ENCODE results near the gene CUEDC1.

The CUEDC1 gene

DNA sequence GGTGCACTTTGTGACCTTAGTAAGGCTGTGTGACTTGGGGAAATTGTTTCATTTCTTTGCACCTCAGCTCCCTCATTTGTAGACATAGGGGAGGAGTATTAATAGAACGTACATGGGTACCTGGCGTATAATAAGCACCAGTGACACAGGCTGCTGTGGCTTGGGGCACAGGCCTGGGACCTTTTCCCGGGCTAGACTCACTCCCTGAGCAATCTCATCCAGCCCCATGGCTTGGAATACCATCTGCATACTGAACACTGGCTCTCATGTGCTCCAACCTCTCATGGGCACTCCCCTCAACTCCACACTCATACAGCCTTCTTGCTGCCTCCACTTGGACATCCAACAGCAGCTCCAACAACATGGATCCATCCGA is 64.4 kb downstream of the CUEDC1 start:
- Histone ChIP-seq H3K4me1 (ENCODE audit: control insufficient read depth, insufficient read depth, low read length) (peaks cover 6% of the 10 kb centered on the region), H3K4me3 (ENCODE audit: low read depth, low read length) (no peak overlapping the region), H3K36me3 (ENCODE audit: control insufficient read depth, insufficient read depth, low read length) (no peaks in the 10 kb centered on the region), H3K9ac (ENCODE audit: low read depth, low read length) (no peak overlapping the region), H3K9me3 (ENCODE audit: control insufficient read depth, insufficient read depth, low read length) (no peaks in the 10 kb centered on the region), H3K27me3 (ENCODE audit: control insufficient read depth, insufficient read depth, low read length) (no peaks in the 10 kb centered on the region)

DNA sequence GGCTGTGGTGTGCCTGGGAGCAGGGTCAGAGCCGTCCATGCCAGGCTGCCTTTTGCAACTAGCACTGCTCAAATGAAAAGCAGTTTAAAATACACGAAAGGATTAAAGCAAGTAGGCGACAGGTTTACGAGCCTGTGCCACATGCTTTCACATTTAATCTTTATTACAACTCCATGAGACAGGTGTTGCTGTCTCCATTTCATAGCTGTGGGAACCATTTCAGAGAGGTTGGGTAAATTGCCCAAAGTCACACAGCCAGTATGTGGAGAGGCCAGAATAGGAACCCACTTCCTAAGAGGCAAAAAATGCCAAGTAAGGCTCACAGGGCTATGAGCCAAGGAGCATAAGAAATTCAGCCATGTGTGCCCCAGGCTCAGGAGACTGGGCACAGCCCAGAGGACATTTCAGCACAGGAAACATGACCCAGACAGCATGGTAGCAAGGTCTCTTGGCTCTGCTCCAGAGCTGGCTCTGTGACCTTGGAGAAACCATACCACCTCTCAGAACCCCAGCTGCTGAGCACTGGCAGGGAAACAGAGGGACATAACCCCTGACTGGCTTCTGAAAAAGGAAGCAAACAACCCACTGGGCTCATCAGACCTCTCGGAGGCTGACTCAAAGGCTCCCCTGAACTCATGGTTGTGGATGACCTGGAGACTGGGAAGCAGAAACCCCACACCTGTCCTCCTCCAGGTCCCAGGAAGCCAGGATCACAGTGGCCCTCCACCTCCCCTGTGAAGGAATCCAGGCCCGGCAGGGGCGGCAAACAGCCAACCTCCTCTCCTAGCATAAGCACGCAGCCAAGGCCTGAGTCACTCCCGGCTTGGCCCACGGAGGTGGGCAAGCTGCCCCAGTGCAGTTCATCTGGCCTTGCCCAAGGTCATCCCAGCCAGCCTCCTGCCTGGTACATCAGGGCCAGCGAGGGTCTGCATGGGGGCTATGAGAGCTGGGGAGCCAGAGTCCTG is 65.0 kb downstream of the CUEDC1 start:
- Histone ChIP-seq H3K4me1 (ENCODE audit: control insufficient read depth, insufficient read depth, low read length) (peaks cover 6% of the 10 kb centered on the region), H3K9ac (ENCODE audit: low read depth, low read length) (no peak overlapping the region), H3K9me3 (ENCODE audit: control insufficient read depth, insufficient read depth, low read length) (no peaks in the 10 kb centered on the region), H3K4me3 (ENCODE audit: low read depth, low read length) (no peak overlapping the region), H3K36me3 (ENCODE audit: control insufficient read depth, insufficient read depth, low read length) (no peaks in the 10 kb centered on the region), H3K27me3 (ENCODE audit: control insufficient read depth, insufficient read depth, low read length) (no peaks in the 10 kb centered on the region)

DNA sequence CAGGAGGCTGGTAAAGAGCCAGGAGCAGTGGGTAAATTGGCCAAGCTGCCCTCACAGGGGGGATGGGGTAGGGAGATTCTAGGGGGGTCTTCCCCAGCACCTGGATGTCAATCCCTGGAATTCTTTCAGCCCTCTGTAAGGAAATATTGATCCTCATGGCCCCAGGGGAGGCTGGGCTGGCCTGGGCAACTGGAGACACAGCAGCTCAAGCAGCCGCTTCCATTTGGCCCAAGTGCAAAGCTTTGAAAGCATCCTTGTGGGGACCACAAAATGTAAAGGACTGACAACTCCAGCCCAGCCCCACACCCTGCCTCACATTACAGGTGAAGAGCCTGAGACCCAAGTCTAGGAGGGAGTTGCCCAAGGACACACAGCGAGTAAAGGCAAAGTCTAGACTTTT is 66.0 kb downstream of the CUEDC1 start:
- no peak overlapping the region for H3K4me3 ChIP-seq (ENCODE audit: low read depth, low read length)
- peaks cover 6% of the 10 kb centered on the region for H3K4me1 ChIP-seq (ENCODE audit: control insufficient read depth, insufficient read depth, low read length)
- no peaks in the 10 kb centered on the region for H3K27me3 ChIP-seq (ENCODE audit: control insufficient read depth, insufficient read depth, low read length)
- H3K36me3 ChIP-seq (ENCODE audit: control insufficient read depth, insufficient read depth, low read length) = no peaks in the 10 kb centered on the region
- H3K9me3 ChIP-seq (ENCODE audit: control insufficient read depth, insufficient read depth, low read length) = no peaks in the 10 kb centered on the region
- H3K9ac ChIP-seq (ENCODE audit: low read depth, low read length) = no peak overlapping the region

DNA sequence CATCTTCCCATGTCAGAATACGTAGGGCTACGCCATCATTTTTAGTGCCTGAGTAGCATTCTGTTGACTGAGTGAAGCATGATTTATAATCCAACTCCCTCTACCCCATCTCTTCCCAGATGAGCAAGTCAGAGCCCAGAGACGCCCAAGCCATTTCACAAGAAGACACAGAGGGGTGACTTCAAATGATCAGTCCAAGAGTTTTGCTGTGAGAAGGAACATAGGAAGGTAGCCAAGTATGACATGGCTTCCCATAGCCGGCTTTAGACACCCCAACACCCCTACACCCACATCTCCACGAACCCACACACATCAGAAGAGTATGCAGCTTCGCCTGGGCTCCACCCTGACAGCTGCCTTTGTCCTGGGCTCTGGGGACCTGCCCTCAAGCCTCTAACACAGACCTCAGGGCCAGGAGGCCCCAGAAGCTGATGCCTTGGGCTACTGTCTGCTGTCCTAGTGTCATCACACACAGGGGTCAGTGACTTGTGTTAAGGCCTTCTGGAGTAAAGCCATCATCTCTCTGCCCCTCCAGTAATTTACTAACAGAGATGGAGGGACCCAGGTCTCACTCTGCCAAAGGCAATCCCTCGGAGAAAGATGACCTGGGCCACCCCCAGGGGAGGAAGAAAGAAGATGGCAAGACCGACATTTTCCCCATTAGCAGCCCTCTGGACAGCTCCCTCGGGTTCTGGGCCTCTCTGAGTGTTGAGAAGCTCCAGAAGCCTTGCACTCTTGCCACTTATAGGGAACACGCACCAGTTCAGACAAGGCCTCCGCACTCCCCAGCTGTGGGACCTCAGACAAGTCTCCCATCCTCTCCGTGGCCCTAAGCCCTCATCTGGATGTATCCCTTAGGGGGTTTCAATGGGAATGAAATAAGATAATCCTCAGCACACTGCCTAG is 66.6 kb downstream of the CUEDC1 start:
- peaks cover 6% of the 10 kb centered on the region for H3K4me1 ChIP-seq (ENCODE audit: control insufficient read depth, insufficient read depth, low read length)
- no peaks in the 10 kb centered on the region for H3K36me3 ChIP-seq (ENCODE audit: control insufficient read depth, insufficient read depth, low read length)
- H3K9me3 ChIP-seq (ENCODE audit: control insufficient read depth, insufficient read depth, low read length) = no peaks in the 10 kb centered on the region
- no peak overlapping the region for H3K4me3 ChIP-seq (ENCODE audit: low read depth, low read length)
- no peaks in the 10 kb centered on the region for H3K27me3 ChIP-seq (ENCODE audit: control insufficient read depth, insufficient read depth, low read length)
- no peak overlapping the region for H3K9ac ChIP-seq (ENCODE audit: low read depth, low read length)

DNA sequence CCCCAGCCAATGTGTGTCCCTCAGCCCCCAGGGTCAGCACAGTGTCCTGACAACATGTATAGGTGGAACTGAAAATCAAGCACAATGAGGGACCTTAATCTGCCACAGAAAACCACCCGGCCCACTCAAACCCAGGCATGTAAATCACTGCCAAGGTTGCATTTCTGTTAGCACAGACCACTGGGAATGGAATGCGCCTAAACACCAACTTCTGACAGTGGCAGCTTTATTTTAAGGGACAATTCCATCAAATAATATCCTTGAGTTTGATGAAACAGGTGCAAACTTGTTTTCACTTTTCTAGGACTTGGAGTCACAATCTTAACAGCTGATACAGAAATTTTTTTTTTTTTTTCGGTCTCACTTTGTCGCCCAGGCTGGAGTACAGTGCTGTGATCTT is 68.1 kb downstream of the CUEDC1 start:
- H3K9me3 ChIP-seq (ENCODE audit: control insufficient read depth, insufficient read depth, low read length) = no peaks in the 10 kb centered on the region
- no peak overlapping the region for H3K4me3 ChIP-seq (ENCODE audit: low read depth, low read length)
- no peaks in the 10 kb centered on the region for H3K27me3 ChIP-seq (ENCODE audit: control insufficient read depth, insufficient read depth, low read length)
- no peaks in the 10 kb centered on the region for H3K4me1 ChIP-seq (ENCODE audit: control insufficient read depth, insufficient read depth, low read length)
- no peak overlapping the region for H3K9ac ChIP-seq (ENCODE audit: low read depth, low read length)
- H3K36me3 ChIP-seq (ENCODE audit: control insufficient read depth, insufficient read depth, low read length) = no peaks in the 10 kb centered on the region

DNA sequence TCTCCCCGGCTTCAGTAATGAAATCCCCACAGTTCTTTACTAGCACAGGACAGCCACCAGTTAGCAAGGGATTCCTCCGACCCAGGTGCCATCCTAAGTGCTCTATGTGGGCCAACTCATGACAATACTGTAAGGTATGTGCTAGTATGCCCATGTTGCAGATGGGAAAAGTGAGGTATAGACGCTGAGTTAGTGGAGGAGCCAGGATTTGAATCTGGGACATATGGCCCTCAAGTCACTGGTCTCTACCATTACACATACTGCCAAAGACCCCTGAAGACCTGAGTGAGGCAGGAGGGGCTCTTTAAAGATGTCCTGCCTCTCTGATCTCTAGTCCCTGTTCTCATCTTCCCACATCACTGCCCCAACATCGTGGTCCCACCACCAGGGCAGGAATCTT is 69.2 kb downstream of the CUEDC1 start:
- Histone ChIP-seq H3K4me1 (ENCODE audit: control insufficient read depth, insufficient read depth, low read length) (peaks cover 4% of the 10 kb centered on the region), H3K9ac (ENCODE audit: low read depth, low read length) (no peak overlapping the region), H3K9me3 (ENCODE audit: control insufficient read depth, insufficient read depth, low read length) (no peaks in the 10 kb centered on the region), H3K36me3 (ENCODE audit: control insufficient read depth, insufficient read depth, low read length) (no peaks in the 10 kb centered on the region), H3K4me3 (ENCODE audit: low read depth, low read length) (no peak overlapping the region), H3K27me3 (ENCODE audit: control insufficient read depth, insufficient read depth, low read length) (no peaks in the 10 kb centered on the region)

DNA sequence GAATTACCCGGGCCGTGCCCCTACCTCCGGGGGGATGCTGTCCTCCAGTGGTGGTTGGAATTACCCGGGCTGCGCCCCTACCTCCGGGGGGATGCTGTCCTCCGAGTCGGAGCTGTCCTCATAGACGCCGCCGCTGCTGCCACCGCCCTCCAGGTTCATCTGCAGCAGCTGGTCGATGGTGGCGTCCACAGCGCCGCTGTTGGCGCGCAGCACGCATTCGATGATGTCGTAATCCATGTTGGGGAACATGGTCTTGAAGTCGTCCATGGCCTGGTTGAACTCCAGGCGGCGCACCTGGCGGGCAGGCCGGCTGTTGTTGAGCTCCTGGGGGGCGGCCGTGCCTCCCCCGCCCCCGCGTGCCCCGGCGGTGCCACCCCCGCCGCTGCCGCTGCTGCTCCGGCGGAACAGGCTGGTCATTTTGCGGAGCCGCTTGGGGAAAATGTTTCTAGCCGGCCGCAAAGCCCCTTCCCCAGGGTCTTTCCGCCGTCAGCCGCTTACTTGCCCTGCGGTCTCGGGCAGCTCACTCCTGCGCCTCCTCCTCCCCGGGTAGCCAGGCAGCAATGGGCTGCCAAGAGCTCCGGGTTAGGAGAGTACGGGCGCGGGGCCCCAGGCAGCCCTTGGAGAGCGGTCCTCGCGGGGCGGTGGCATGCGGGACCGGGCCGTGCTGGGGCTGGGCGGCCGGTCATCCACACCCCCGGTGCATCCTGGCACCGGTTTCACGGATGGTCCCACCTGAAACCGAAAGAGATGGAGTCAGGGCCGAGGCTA is 69.9 kb downstream of the CUEDC1 start:
- H3K9ac ChIP-seq (ENCODE audit: low read depth, low read length) = no peak overlapping the region
- H3K27me3 ChIP-seq (ENCODE audit: control insufficient read depth, insufficient read depth, low read length) = no peaks in the 10 kb centered on the region
- H3K4me3 ChIP-seq (ENCODE audit: low read depth, low read length) = no peak overlapping the region
- no peaks in the 10 kb centered on the region for H3K36me3 ChIP-seq (ENCODE audit: control insufficient read depth, insufficient read depth, low read length)
- peaks cover 4% of the 10 kb centered on the region for H3K4me1 ChIP-seq (ENCODE audit: control insufficient read depth, insufficient read depth, low read length)
- no peaks in the 10 kb centered on the region for H3K9me3 ChIP-seq (ENCODE audit: control insufficient read depth, insufficient read depth, low read length)

DNA sequence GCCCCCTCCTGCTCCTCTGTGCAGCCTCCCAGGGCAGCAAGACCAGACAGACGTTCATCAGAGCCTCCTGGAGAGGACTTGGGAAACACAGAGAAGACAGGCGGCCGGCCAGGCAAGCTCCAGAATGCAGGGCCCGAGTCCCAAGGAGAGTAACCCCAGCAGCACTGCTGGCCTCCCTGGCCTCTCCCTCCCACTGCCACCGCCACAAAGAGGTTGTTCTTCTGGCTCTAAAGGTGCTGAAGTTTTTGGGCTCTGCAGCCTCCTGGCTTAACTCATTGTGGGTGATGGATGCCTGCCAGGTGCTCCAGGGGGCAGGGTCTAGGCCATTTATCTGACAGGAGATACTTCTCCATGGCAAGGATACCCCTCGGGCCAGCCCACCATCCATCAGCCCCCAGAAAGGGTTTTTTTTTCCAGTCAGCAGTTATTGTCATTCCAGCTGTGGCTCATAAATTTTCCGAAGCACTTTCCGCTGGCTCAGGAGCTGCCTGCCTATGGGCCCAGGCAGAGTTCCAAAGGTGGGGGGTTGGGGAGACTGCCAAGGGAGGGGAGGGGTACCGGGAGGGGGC is 73.3 kb downstream of the CUEDC1 start:
- no peak overlapping the region for H3K9ac ChIP-seq (ENCODE audit: low read depth, low read length)

DNA sequence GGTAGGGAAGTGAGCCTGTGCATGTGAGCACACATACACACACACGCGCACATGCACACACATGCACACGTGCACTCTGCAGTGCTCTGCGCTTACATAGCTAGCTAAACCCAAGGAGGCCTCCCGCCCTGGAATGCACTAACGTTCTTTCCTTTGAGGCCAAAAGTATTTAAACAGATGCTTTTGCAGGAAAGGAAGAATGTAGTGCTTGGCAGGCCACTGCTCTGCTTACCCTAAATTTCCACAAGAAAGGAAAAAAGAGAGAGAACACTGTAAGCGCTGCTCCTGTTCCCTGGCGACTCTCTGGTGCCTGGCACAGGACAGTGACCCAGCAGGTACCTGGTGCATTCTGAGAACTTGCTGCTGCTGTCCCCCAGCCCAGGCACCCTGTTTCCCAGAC is 74.1 kb downstream of the CUEDC1 start:
- Histone ChIP-seq H3K9ac (ENCODE audit: low read depth, low read length) (no peak overlapping the region), H3K4me1 (ENCODE audit: control insufficient read depth, insufficient read depth, low read length) (peaks cover 13% of the 10 kb centered on the region), H3K9me3 (ENCODE audit: control insufficient read depth, insufficient read depth, low read length) (no peaks in the 10 kb centered on the region), H3K4me3 (ENCODE audit: low read depth, low read length) (no peak overlapping the region), H3K36me3 (ENCODE audit: control insufficient read depth, insufficient read depth, low read length) (no peaks in the 10 kb centered on the region), H3K27me3 (ENCODE audit: control insufficient read depth, insufficient read depth, low read length) (peaks cover 28% of the 10 kb centered on the region)

More for the DNA sequence above, 73.3 kb downstream of the CUEDC1 start:
- peaks cover 21% of the 10 kb centered on the region for H3K27me3 ChIP-seq (ENCODE audit: control insufficient read depth, insufficient read depth, low read length)
- peaks cover 7% of the 10 kb centered on the region for H3K4me1 ChIP-seq (ENCODE audit: control insufficient read depth, insufficient read depth, low read length)
- no peaks in the 10 kb centered on the region for H3K36me3 ChIP-seq (ENCODE audit: control insufficient read depth, insufficient read depth, low read length)
- no peak overlapping the region for H3K4me3 ChIP-seq (ENCODE audit: low read depth, low read length)
- no peaks in the 10 kb centered on the region for H3K9me3 ChIP-seq (ENCODE audit: control insufficient read depth, insufficient read depth, low read length)

DNA sequence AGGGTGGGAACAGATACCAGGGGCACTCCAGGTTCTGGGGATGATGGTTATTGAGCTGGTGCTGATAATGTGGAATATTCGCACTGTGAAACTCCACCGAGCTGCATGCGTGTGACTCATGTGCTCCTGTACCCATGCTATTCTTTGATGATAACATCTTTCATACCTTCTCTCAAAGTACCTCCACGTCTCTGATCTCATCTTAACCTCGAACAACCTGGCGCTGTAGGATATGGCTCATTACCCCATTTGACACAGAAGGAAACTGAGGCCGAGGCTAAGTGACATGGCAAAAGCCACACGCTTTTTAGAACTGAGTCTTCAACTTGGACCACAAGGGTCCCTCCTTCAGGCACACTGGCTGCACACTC is 75.1 kb downstream of the CUEDC1 start:
- Histone ChIP-seq H3K36me3 (ENCODE audit: control insufficient read depth, insufficient read depth, low read length) (no peaks in the 10 kb centered on the region), H3K27me3 (ENCODE audit: control insufficient read depth, insufficient read depth, low read length) (peaks cover 38% of the 10 kb centered on the region), H3K9ac (ENCODE audit: low read depth, low read length) (no peak overlapping the region), H3K4me1 (ENCODE audit: control insufficient read depth, insufficient read depth, low read length) (peaks cover 23% of the 10 kb centered on the region), H3K9me3 (ENCODE audit: control insufficient read depth, insufficient read depth, low read length) (no peaks in the 10 kb centered on the region), H3K4me3 (ENCODE audit: low read depth, low read length) (no peak overlapping the region)

DNA sequence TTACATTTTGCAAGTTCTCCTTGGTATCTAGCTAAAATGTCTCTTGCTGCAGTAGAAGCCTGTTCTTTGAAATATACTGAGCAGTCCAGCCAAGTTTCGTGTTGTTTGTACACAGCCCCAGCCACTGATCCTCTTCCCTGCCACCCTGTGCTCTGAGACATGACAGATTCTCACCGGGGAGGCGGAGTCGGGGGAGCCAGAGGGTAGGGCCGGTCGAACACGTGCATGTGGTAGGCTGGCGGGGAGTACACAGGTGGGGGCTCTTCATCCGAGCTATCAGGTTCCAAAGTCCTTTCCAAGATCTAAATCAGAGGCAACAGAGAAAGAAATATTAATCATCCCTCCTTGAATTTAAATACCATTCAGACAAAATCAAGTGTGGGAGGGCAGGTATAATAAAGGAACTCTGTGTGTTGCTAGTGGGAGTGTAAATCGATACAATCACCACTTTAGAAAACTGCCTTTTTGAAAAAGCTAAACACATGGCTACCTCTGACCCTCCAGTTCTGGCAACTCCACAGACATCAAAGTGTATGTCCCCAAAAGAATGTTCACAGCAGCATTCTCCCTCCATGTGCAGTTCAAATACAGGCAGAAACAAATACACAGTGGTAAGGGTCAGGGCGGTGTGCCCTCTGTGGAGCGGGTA is 75.7 kb downstream of the CUEDC1 start:
- Histone ChIP-seq H3K27me3 (ENCODE audit: control insufficient read depth, insufficient read depth, low read length) (peaks cover 40% of the 10 kb centered on the region), H3K4me3 (ENCODE audit: low read depth, low read length) (no peak overlapping the region), H3K9ac (ENCODE audit: low read depth, low read length) (no peak overlapping the region), H3K36me3 (ENCODE audit: control insufficient read depth, insufficient read depth, low read length) (no peaks in the 10 kb centered on the region), H3K4me1 (ENCODE audit: control insufficient read depth, insufficient read depth, low read length) (peaks cover 26% of the 10 kb centered on the region), H3K9me3 (ENCODE audit: control insufficient read depth, insufficient read depth, low read length) (no peaks in the 10 kb centered on the region)

All from iPS-15b (cell line).